Heart left ventricle (tissue), 13 donors: ENCODE results near the gene SNN.

Experiments
- POLR2A ChIP-seq, 2 donors: fragments of 450-650 bp; IDR thresholded peaks; one replicate each; pipeline ENCODE4 v1.6.1; 2017; ENCODE audit warnings: antibody characterized with exemption in 2 of 2, mild to moderate bottlenecking in 2 of 2, moderate library complexity in 2 of 2
- TF ChIP-seq, protein P1 (sequence below), 12 donors: fragments of 200-600 bp; sonication (generic) in 4 of 12; IDR thresholded peaks; one replicate each; pipeline versions ENCODE4 v1.5.0 to v1.8.0; 2018 to 2022; ENCODE audit warnings: antibody characterized with exemption in 12 of 12, mild to moderate bottlenecking in 5 of 12
- donor health status: ischemic (EF 13 %, LVEDD 7.1; RV severe dilation, severe dysfunction).
- donor health status: DM: no; HTN: yes; CAD: no.
- donor health status: DM: no; HTN: no; CAD: no.
- donor health status: ischemic (EF 25% LVEDD 6.9; RV normal size, moderate dysfunction).
- donor health status: ischemic (EF 25% LVEDD 5.7; RV mildly dilated, moderate dysfunction).
- donor health status: ischemic (EF 35%, LVEDD 5.7; RV mildly dilated, moderate dysfunction).
- donor health status: nonischemic (EF 11% LVEDD 7.7; RV severe dilation, severe dysfunction).
- donor health status: DM: yes; HTN: yes; CAD: no.
- donor health status: PGD.
- donor health status: ischemic (EF 29% LVEDD 5.4; RV normal size, mild dysfunction).
- donor health status: nonischemic (EF 23%, LVEDD 6.1; RV moderate dilation, normal function).

DNA sequence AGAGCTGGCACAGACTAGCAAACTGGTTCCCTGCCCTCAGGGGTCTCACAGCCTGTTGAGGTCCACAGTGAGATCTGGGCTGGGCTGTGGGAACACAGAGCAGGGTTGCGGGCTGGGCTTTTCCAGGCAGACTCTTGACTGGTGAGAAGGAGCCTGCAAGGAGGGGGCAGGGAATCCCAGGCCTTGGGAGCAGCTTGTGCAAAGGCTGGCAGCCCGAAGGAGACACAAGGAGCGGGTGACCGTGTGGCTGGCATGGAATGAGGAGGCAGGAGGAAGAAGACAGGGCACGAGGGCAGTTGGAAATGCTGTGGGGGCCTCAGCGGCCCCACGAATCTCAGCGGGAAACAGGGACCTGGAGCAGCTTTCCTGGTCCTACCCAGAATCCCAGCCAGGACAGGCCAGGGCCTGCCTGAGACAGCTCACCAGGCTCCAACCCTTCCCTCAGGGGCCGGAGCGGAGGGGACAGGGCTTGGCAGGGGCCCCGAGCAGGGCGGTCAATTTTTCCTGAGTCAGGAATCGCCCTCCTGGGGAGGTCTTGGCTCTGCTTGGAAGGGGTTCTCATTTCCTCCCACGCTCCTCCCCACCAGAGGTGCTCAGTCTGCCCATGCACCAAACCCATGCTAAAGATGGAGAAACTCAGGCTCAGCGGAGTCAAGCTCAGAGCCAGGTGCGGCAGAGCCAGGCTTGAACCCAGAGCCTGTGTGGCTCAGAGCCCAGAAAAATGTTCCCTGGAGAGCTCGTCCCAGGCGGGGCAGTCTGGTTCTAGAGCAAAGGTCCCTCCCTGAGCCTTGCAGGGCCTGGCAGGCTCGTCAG, 9.2 kb upstream of the SNN start:
- TF ChIP-seq POLR2A (IDR thresholded peaks at IDR 0.05), result no peak
- TF ChIP-seq, protein P1, sequence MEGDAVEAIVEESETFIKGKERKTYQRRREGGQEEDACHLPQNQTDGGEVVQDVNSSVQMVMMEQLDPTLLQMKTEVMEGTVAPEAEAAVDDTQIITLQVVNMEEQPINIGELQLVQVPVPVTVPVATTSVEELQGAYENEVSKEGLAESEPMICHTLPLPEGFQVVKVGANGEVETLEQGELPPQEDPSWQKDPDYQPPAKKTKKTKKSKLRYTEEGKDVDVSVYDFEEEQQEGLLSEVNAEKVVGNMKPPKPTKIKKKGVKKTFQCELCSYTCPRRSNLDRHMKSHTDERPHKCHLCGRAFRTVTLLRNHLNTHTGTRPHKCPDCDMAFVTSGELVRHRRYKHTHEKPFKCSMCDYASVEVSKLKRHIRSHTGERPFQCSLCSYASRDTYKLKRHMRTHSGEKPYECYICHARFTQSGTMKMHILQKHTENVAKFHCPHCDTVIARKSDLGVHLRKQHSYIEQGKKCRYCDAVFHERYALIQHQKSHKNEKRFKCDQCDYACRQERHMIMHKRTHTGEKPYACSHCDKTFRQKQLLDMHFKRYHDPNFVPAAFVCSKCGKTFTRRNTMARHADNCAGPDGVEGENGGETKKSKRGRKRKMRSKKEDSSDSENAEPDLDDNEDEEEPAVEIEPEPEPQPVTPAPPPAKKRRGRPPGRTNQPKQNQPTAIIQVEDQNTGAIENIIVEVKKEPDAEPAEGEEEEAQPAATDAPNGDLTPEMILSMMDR (IDR thresholded peaks at IDR 0.05), result no peak
